Stimulated activated CD4-positive, alpha-beta T cell treated with anti-CD3 and anti-CD28 coated beads, Interleukin-12 subunit alpha, Interleukin-12 subunit beta, amount 100 ng/mL, for 48 hours (primary cell): ENCODE results near the gene SMIM34.
"Not testable (repeated sequence)": the region's sequence is repeated elsewhere in the genome, so short reads cannot be mapped to it uniquely, and the experiment has no call there.

Experiments used
- DNase-seq, 3 donors: peaks; one replicate each; pipeline ENCODE4 v3.0.0-alpha.2; 2020; ENCODE audit warnings: low read depth in 2 of 3, low spot score in 1 of 3

The SMIM34 gene, protein sequence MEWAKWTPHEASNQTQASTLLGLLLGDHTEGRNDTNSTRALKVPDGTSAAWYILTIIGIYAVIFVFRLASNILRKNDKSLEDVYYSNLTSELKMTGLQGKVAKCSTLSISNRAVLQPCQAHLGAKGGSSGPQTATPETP

DNA sequence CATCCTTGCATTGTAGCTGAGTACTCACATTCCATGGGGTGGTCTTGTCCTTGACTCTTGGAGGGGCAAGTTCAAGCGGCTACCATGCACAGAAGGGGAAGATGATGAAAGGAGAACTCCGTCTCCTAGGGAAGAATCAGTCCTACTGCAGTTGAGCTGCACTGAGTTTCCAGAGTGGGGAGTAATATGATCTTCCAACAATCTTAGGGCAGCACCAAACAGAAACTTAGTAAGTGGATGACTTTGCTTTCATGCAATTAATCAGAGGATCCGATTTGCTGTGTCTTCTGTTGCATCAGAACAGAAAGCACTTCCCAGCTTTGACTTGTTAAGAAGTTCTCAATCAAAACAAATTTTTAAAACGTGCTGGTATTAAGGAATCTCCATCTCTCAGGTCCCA is at the start of gene SMIM34:
Gene SMIM34, minus strand, starts transcription at position 147 of the 400 bp plus-strand sequence. Its CDS starts 112 bp downstream, at position 35.
- DNase-seq, result not testable (repeated sequence)

GRCh38 chr21:34467333-34467732 is 43.6 kb upstream of the SMIM34 start:
- not testable (repeated sequence) for DNase-seq

DNA sequence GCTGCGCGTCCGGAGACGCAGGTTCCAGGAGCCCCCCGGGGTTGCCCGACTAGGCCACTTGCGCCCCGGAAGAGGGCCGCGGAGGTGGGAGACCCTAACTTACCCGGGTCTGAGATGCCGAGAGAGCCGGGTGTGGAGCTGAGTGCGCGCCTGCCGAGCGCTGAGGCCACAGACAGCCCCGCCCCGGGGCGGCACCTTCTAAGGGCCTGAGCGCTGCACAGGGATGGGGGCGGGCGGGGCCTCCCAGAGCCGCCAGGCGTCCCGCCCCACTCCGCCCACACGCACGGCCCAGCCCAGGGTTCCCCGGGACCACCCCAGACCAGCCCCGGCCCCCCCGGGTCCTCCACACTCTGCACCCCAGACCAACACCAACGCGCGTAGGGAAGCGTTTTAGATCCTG is 35.7 kb upstream of the SMIM34 start:
- DNase-seq, result not testable (repeated sequence)

GRCh38 chr21:34458266-34458665 is 34.5 kb upstream of the SMIM34 start:
- not testable (repeated sequence) for DNase-seq

GRCh38 chr21:34456180-34456579 is 32.4 kb upstream of the SMIM34 start:
- DNase-seq, result not testable (repeated sequence)

DNA sequence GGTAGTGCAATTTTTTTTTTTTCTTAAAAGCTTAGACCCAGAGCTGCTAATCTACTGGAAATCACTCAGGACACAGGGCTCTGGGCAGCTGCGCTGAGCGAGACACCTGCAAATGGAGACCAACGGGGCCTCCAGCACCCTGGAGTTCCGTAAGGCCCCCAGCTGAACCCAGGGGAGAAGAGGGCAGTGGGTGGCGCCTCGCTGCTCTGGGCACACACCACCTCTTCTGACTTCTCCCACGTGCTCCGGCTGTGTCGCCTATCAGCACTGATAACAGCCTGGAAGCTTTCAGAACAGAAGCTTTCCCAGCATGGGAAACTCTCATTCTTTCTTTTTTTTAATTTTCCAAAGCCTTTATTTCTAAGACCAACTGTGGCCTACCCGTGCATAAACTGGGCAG is 31.9 kb upstream of the SMIM34 start:
- not testable (repeated sequence) for DNase-seq

GRCh38 chr21:34447018-34447417 is 23.3 kb upstream of the SMIM34 start:
- not testable (repeated sequence) for DNase-seq

DNA sequence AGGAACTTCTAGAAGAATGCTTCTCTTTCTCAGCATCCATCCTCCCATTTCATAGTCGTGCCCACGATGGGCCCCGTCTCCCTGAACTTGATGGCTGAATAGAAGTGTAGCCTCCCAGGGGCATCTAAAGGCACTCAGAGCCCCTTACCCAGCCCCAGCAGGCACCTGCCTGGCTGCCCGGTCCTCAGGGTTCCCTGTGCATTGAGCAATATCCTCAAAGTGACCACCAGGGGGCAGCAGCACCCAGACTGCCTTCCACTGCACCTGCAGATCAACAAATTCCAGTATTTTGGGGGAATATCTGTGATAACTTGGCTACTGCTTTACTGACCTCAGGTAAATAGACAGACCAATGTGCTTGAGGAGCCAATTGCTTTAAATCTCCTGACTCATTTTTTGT is 19.7 kb upstream of the SMIM34 start:
- not testable (repeated sequence) for DNase-seq

GRCh38 chr21:34429710-34430109 is 6.0 kb upstream of the SMIM34 start:
- DNase-seq, result not testable (repeated sequence)

- not testable (repeated sequence) for DNase-seq
These were observed 4.7 kb upstream of the SMIM34 start for GRCh38 chr21:34428441-34428840.

GRCh38 chr21:34427339-34427738 is 3.6 kb upstream of the SMIM34 start:
- not testable (repeated sequence) for DNase-seq

DNA sequence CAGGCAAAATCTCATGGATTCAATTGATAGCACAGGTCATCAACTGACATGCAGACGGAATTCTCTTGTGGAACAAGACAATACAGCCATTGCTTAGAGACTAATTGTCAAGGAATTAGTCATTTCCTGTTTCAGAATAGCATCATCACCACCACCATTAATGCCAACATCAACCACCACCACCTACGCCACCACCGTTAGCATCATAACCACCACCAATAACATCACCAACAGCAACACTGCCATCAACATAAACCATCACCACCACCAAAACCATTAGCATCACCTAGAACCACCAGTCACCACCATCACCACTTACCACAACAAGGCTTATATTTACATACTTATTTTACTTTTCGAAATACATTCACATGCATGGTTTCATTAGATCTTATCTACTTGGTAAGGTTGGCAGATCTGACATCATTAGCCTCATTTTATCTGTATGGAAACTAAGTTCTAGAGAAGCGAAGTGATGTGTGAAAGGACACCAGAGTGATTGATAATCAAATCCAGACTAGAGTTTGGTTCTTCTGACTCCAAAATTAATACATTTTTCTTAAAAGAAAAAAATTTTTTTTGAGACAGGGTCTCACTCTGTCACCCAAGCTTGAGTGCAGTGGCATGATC is 6.2 kb downstream of the SMIM34 start:
- not testable (repeated sequence) for DNase-seq

DNA sequence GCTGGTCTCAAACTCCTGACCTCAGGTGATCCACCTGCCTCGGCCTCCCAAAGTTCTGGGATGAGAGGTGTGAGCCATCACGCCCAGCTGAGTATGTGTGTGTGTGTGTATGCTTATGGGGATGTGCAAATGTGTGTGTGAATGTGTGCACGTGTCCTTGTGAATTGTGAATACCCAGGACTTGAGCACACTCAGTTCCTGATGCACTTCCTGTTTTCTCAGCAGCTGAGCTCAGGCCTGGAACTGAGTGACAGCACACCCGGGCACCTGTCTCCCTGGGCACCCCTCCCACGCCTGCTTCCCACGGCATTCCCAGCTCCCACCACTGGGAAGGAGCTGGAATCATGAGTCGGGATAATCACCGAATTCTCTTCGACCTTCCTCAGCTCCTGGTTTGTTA is 16.5 kb downstream of the SMIM34 start:
- not testable (repeated sequence) for DNase-seq

GRCh38 chr21:34406676-34407075 is 17.1 kb downstream of the SMIM34 start:
- not testable (repeated sequence) for DNase-seq

- not testable (repeated sequence) for DNase-seq
These were observed 17.6 kb downstream of the SMIM34 start for GRCh38 chr21:34406102-34406501.

GRCh38 chr21:34405686-34406085 is 18.1 kb downstream of the SMIM34 start:
- not testable (repeated sequence) for DNase-seq

GRCh38 chr21:34404742-34405141 is 19.0 kb downstream of the SMIM34 start:
- not testable (repeated sequence) for DNase-seq

- not testable (repeated sequence) for DNase-seq
These were observed 23.2 kb downstream of the SMIM34 start for GRCh38 chr21:34400522-34400921.

- not testable (repeated sequence) for DNase-seq
These were observed 39.9 kb downstream of the SMIM34 start for GRCh38 chr21:34383724-34384415.

GRCh38 chr21:34383138-34383537 is 40.6 kb downstream of the SMIM34 start:
- DNase-seq, result not testable (repeated sequence)

- DNase-seq, result not testable (repeated sequence)
These were observed 48.2 kb downstream of the SMIM34 start for GRCh38 chr21:34375619-34375972.

GRCh38 chr21:34374940-34375618 is 48.7 kb downstream of the SMIM34 start, which contains the start of gene SMIM11:
TSS of gene SMIM11 (plus strand) at chr21:34375507. CDS start at chr21:34379505, 3,998 bp downstream.
- DNase-seq, result not testable (repeated sequence)
